GM21786 (cell line): ENCODE data around the gene KRT33A.
"Not testable (repeated sequence)": the region's sequence is repeated elsewhere in the genome, so short reads cannot be mapped to it uniquely, and the experiment has no call there.

Experiments
- ATAC-seq: cut with Tn5 transposase; IDR thresholded peaks from one replicate; pipeline ENCODE4 v1.9.1; 2021; ENCODE audit not compliant: unreplicated experiment

The KRT33A gene

GRCh38 chr17:41350381-41350878, at the start of gene KRT33A:
KRT33A (minus strand) TSS chr17:41350828; CDS start chr17:41350767, 61 bp downstream.
- not testable (repeated sequence) for ATAC-seq

GRCh38 chr17:41396996-41397660, 46.5 kb upstream of the KRT33A start, which contains the start of gene KRT31:
KRT31 (minus strand) TSS chr17:41397608; CDS start chr17:41397539, 69 bp downstream.
- no peak for ATAC-seq

GRCh38 chr17:41396340-41396739, 45.7 kb upstream of the KRT33A start:
- ATAC-seq = no peak

DNA sequence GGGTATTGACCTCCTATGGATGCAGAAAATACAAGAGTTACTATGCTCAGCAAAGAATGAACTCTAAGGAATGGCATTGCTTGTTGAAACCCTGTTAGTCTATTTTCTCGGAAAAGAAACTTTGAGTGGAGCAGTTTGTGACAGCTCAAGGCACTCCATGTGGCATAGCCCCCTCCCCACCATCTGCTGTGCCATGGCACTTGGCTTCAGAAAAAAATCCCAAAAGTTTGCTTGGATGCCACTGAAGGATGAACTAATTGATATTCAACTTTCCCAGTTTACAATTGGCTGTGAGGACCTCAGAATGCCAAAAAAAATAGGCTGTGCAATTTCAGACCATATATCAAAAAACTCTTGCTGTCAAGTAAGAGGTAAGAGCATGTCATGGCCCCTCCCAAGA, 45.0 kb upstream of the KRT33A start:
- ATAC-seq = no peak

DNA sequence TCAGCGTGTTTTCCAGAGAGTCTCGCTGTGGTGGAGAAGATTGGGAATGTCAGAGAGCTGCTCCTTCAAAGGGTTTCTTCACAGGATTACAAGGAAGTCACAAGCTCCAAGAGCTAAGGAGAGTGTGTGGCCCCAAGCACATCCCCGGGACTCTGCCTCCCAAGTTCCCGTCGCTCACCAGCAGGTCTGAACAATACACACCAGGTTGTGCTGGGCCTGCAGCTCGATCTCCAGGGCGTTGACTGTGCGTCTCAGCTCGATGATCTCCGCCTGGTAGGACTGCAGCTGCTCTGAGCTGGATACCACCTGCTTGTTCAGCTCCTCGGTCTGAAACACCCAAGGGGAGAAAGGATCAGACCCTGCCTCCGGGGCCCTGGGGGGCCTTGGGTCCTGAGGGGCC, 44.4 kb upstream of the KRT33A start:
- not testable (repeated sequence) for ATAC-seq

GRCh38 chr17:41394254-41394996, 43.8 kb upstream of the KRT33A start:
- ATAC-seq = no peak

DNA sequence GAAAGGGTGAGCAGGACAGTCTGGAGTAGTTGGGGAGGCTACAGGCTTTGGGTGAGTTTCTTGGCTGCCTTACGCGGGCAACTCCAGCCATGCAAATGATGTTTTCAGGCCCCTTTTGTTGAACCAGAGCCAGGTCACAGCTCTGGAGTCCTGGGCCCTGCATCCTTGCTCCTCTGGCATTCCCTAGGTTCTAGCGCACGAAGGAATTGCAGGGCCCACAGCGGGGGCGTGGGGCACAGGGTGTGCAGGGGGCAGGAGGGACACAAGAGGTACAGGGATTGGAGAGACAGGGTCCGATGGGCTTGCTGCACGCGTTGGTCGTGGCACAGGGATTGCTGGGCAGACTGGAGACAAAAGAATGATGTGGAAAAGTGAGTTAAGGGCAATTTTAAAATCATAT, 43.2 kb upstream of the KRT33A start:
- ATAC-seq = no peak

- ATAC-seq = no peak
Measured at GRCh38 chr17:41393294-41393693, 42.7 kb upstream of the KRT33A start.

- ATAC-seq = no peak
Measured at GRCh38 chr17:41392278-41392677, 41.6 kb upstream of the KRT33A start.

DNA sequence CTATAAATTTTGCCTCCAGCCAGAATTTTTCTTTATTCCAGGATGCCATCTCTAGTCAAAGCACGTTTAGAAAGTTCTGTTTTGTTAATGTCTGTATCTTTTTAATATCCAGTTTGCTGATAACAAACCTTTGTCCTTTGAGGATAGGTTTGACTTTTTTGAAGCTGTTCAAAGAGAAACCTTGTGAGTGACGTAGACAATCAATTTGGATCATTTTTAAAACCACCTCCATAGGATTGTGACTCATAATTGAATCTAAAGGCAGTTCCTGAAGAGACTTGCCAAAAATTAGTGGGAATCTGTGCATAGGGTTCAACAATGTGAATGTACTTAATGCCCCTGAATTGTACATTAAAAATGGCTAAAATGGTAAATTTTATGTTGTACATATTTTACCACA, 40.9 kb upstream of the KRT33A start:
- no peak for ATAC-seq

GRCh38 chr17:41390411-41390938, 39.8 kb upstream of the KRT33A start:
- ATAC-seq = no peak

DNA sequence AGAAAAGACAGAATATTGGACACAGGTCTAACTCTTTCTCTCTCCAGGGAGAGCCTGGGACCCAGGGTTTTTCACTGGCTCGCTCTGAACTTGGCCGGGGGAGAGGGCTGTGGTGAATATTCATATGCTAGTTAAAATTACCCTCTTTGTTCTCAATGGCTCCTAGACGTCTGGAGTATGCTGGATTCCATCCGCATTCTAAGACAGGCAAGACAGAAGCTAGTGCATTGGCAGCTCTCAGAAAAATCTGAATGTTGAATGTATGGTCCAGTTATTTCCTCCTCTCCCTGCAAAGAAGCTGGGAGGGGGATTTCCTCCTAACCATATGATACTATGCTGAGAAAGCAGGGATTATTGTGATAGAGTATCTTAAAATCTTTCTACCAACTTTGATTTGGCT, 37.0 kb upstream of the KRT33A start:
- ATAC-seq = no peak

DNA sequence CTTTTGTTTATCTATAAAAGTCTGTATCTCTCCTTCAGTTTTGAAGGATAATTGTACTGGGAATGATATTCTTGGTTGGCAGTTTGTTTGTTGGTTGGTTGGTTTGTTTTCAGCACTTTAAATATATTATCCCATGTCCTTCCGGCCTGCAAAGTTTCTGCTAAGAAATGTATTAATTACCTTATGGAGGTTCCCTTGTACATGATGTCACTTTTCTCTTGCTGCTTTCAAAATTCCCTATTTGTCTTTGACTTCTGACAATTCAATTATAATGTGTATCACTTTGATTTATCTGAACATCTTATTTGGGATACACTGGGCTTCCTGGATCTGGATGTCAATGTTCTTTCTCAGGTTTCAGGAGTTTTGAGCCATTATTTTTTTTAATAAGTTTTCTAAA, 35.6 kb upstream of the KRT33A start:
- no peak for ATAC-seq

GRCh38 chr17:41383690-41384089, 33.1 kb upstream of the KRT33A start:
- no peak for ATAC-seq

DNA sequence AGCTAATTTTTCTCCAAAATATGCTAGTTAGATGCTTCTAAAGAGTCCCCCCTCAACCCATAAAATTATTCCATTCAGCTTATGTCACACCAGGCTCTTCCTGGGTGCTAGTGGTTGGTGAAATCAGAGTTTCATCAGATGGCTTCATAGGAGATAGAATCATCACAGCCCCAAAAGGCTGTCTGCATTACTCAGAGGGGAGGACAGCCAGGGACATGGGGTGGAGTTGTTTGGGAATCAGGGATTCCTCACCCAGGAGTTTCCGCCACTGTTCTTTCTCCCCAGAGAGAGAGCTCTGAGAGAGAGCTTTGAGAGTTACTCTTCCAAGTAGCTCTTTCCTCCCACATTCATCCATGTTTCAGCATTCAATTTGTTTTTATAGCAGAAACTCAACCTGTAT, 31.8 kb upstream of the KRT33A start:
- no peak for ATAC-seq

DNA sequence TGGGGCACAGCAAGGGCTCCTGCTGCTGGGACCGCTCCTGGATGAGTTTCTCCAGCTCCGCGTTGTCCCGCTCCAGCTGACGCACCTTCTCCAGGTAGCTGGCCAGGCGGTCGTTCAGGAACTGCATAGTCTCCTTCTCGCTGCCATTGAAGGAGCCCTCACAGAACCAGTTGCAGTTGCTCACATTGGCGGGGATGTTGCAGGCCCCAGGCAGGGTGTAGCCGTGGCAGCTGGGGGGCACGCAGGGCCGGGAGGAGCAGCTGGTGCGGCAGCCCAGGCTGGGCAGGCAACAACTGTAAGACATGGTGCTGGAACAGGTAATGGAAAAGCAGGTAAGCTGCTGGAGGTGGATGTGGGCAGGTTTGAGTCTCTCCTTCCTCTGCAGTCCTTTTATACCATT, 31.3 kb upstream of the KRT33A start, which contains the start of gene KRT34:
KRT34 (minus strand) TSS at position 364 of the 400 bp plus-strand sequence; CDS start at position 304, 60 bp downstream.
- not testable (repeated sequence) for ATAC-seq

DNA sequence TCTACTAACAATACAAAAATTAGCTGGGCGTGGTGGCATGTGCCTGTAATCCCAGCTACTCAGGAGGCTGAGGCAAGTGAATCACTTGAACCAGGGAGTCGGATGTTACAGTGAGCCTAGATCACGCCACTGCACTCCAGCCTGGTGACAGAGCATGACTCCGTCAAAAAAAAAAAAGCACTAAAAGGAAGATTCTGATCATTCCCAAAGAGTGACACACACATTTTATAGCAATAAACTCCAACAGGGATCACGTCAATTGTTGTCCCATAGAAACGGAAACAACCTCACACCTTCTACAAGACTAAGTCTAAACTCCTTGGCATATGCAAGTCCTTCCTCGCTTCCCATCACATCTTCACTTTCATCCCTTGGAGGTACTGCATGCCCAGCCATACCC, 29.5 kb upstream of the KRT33A start:
- not testable (repeated sequence) for ATAC-seq

DNA sequence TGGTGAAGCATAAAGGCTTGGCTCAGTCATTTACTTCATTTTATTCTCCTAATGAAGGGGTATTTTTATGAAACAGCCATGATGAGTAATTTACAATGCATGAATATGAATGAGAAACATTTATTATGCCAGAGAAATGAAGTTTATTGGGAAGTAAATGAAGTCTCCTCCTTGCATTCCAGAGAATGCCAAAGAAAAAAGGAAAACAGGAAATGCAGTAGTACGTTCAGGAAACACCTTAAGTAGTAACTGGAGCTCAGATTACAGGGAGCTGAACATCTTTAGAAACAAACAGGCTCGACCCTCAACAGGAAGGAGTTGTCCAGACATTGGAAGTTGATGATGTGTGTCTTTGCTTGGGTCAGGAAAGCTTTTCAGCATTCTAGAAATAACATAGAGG, 26.9 kb upstream of the KRT33A start:
- no peak for ATAC-seq

DNA sequence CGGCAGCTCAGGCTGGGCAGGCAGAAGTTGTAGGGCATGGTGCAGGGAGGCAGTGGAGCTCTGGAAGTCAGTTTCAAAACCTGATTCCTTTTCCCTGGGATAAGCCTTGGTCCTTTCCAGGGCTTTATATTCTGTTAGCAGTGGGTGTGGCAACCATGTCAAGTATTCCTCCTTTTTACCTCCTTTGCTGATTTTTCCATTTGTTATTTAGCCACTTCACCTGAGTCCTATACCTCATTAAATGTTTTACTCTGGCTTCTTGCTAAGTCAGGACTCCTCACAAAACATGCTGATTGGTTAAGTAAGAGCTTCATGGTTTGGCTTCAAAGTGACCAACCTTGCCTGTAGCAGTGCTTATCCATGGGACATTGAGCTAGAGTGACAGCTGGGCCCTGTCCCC, 19.1 kb upstream of the KRT33A start, which contains the start of gene KRT33B:
KRT33B (minus strand) TSS at position 101 of the 400 bp plus-strand sequence; CDS start at position 38, 63 bp downstream.
- no peak for ATAC-seq

GRCh38 chr17:41369023-41369422, 18.4 kb upstream of the KRT33A start:
- ATAC-seq = no peak

GRCh38 chr17:41367426-41368075, 16.9 kb upstream of the KRT33A start:
- no peak for ATAC-seq
